HG03095 (cell line): ENCODE data around the gene PRPF18.

Experiments used
- ATAC-seq: cut with Tn5 transposase; IDR thresholded peaks from one replicate; pipeline ENCODE4 v1.9.1; 2021; ENCODE audit warnings: moderate library complexity; ENCODE audit not compliant: unreplicated experiment

Gene PRPF18

GRCh38 chr10:13637303-13637856 is 50.6 kb downstream of the PRPF18 start:
- no peak for ATAC-seq

- no peak for ATAC-seq
Measured at GRCh38 chr10:13637894-13638293, 51.1 kb downstream of the PRPF18 start.

- ATAC-seq = no peak
Measured at GRCh38 chr10:13642293-13642692, 55.5 kb downstream of the PRPF18 start.

- ATAC-seq = no peak
Measured at GRCh38 chr10:13643016-13643415, 56.3 kb downstream of the PRPF18 start.

- ATAC-seq = no peak
Measured at GRCh38 chr10:13644866-13645265, 58.1 kb downstream of the PRPF18 start.

GRCh38 chr10:13648425-13648824 is 61.7 kb downstream of the PRPF18 start:
- no peak for ATAC-seq

GRCh38 chr10:13649844-13650520 is 63.2 kb downstream of the PRPF18 start:
- ATAC-seq = no peak

GRCh38 chr10:13650961-13651360 is 64.2 kb downstream of the PRPF18 start:
- ATAC-seq = no peak

GRCh38 chr10:13651969-13652720 is 65.4 kb downstream of the PRPF18 start:
- no peak for ATAC-seq

- no peak for ATAC-seq
Measured at GRCh38 chr10:13652860-13653259, 66.1 kb downstream of the PRPF18 start.

- ATAC-seq = no peak
Measured at GRCh38 chr10:13654118-13654830, 67.5 kb downstream of the PRPF18 start.

- ATAC-seq = no peak
Measured at GRCh38 chr10:13654846-13655245, 68.1 kb downstream of the PRPF18 start.

GRCh38 chr10:13656337-13657100 is 69.8 kb downstream of the PRPF18 start:
- ATAC-seq = no peak

- ATAC-seq = no peak
Measured at GRCh38 chr10:13657101-13657680, 70.4 kb downstream of the PRPF18 start.

- no peak for ATAC-seq
Measured at GRCh38 chr10:13658264-13658663, 71.5 kb downstream of the PRPF18 start.

- ATAC-seq = no peak
Measured at GRCh38 chr10:13658871-13659685, 72.3 kb downstream of the PRPF18 start.

GRCh38 chr10:13659887-13660550 is 73.3 kb downstream of the PRPF18 start:
- ATAC-seq = no peak

GRCh38 chr10:13660551-13660920 is 73.8 kb downstream of the PRPF18 start:
- no peak for ATAC-seq

GRCh38 chr10:13661256-13661655 is 74.5 kb downstream of the PRPF18 start:
- no peak for ATAC-seq
